Measurements from ENCODE around the gene SCRN1.

DNA sequence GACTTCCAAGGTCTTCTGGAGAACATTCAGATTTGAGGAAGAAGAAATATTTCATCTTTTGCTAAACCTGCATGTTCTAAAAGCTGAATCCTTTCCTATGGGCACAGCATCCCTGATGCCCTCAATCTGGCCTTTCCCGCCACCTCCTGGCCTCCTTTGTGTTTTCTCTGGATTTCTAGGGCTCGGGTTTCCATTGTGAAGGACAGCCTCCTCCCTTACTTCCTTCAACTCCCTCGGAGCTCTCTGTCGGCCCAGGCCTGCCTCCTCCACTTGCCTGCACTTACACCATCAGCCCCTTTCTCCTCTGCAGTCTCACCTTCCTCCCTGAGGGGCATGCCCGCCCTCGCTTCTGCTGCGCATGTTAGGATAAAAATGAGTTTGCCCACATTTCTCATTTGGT is 107.9 kb downstream of the SCRN1 start:
- TF ChIP-seq, protein P1, sequence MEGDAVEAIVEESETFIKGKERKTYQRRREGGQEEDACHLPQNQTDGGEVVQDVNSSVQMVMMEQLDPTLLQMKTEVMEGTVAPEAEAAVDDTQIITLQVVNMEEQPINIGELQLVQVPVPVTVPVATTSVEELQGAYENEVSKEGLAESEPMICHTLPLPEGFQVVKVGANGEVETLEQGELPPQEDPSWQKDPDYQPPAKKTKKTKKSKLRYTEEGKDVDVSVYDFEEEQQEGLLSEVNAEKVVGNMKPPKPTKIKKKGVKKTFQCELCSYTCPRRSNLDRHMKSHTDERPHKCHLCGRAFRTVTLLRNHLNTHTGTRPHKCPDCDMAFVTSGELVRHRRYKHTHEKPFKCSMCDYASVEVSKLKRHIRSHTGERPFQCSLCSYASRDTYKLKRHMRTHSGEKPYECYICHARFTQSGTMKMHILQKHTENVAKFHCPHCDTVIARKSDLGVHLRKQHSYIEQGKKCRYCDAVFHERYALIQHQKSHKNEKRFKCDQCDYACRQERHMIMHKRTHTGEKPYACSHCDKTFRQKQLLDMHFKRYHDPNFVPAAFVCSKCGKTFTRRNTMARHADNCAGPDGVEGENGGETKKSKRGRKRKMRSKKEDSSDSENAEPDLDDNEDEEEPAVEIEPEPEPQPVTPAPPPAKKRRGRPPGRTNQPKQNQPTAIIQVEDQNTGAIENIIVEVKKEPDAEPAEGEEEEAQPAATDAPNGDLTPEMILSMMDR (IDR thresholded peaks at IDR 0.05), result peak in 2 of 7 experiments; percentile 16 to 28
- TF ChIP-seq POLR2A (IDR thresholded peaks at IDR 0.05), result no peak
